Pulmonary artery endothelial cell (primary cell): ENCODE measurements around the gene DTX1. TPM values are rescaled to one million over a fixed set of nuclear protein-coding genes. Genes with fewer than 3 reads are reported as not detected.

ENCODE experiments used
- DNase-seq: peaks from one replicate; pipeline ENCODE4 v3.0.0-alpha.2; 2011; ENCODE audit warnings: low read depth, low spot score
- total RNA-seq: library from RNA; depleted of rRNA; stranded (reverse); fragments of >200 nt; gene quantifications from 2 replicates; pipeline ENCODE4 v1.2.3, GENCODE V29; 2014

The DTX1 gene
- not detected in 2 replicates for total RNA-seq

DNA sequence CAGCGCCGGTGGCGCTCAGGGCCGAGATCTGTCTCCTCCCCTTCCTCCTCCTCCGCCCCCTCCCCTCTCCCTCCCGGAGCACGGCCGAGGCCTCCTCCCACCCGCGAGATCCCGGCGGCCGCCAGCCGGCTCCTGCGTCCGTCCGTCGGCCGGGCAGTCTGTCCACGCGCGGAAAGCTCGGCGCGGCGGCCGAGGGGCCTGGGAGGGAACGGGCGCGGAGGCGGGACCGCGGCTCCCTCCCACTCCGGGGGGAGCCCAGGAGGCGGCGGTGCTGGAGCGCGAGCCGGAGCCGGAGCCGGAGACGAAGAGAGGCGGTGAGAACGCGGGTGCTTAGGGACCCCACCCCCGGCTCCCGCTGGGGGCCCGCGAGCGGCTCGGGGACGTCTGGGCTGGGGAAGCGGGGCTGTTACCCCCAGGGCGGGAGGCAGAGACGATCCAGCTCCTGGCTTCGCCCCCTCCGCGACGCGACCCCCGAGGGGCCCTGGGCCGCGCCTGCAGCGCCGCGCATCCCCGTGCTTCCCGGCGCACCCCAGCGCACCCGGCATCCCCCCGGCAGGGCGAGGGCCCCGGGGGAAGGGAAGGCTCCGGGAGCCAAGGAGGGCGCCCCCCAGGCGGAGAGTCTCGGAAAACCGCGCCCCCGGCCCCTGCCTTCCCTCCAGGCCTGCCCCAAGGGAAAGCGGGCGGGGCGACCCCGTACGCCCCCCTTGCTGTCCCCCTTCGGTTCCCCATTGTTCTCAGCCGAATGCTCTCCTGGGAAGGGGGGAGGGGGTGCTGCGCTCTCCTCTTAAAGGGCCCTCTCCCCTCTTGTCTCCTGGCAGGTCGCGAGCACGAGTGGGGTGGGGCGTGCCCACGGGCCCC lies at the start of gene DTX1:
Gene DTX1 (plus strand): TSS at position 100 of the 858 bp plus-strand sequence. CDS start 1,463 bp downstream, outside the sequence.
- DNase-seq = no peak

- peak; percentile 41 for DNase-seq
Observed at GRCh38 chr12:113007166-113007565, 49.4 kb upstream of the DTX1 start.

GRCh38 chr12:113010701-113011100 lies 45.8 kb upstream of the DTX1 start:
- DNase-seq = peak; percentile 27

GRCh38 chr12:113014565-113014964 lies 42.0 kb upstream of the DTX1 start:
- no peak for DNase-seq

GRCh38 chr12:113016796-113017195 lies 39.7 kb upstream of the DTX1 start:
- DNase-seq = no peak

- peak; percentile 46 for DNase-seq
Observed at GRCh38 chr12:113019025-113019424, 37.5 kb upstream of the DTX1 start.

DNA sequence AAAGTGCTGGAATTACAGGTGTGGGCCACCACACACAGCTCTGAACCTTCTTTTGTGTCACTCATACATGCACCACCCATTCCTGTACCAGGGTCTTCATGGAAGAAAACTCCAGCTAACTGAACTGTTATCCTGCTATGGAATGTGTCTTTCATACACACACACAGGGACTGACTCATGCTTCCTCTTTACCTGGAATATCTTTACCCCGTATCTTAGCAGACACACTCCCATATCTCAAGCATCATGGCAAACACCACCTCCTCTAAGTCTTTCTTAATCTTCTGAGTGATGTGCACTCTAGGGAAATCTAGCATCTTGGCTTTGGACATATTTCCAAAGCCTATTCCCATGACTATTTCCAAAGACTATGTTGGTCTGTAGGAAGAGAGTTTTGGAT lies 35.0 kb upstream of the DTX1 start:
- no peak for DNase-seq

DNA sequence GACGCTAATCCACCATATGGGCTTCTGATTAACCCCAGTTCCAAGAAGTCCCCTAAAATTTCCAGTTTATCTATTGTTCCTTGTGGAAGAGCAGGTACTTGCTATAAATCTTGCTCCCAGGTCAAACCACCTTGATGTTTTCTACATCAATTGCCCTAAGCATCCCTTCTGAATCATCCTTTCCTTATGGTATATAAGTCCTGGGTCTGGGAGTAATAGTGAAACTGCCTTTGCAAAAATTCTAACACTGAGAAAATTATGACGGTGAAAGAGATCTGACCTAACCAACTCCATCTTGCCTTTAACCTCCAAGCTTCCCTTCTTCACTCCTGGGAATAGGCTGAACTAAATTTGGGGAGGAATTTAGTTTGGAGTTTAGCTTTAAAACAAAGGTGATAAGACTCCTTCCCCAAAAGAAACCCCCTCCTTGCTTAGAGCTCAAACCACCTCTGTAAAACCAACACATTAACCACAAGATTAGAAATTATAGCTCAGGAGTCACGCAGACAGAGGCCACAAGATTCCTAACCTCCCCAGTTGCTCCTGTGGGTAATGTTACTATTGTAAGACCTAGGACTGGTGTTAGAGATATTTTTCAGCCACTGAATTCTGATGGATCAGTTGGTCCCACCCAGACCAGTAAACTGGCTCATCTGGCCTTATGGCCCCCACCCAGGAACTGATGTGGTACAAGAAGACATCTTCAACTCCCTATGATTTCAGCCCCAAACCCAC lies 33.8 kb upstream of the DTX1 start:
- no peak for DNase-seq

DNA sequence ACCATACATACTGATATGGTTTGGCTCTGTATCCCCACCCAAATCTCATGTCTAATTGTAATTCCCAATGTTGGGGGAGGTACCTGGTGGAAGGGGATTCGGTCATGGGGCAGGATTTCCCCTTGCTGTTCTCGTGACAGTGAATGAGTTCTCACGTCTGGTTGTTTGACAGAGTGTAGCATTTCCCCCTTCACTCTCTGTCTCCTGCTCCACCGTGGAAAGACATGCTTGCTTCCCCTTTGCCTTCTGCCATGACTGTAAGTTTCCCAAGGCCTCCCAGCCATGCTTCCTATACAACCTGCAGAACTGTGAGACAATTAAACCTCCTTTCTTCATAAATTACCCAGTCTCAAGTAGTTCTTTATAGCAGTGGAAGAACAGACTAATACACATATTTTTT lies 28.8 kb upstream of the DTX1 start:
- DNase-seq = no peak

DNA sequence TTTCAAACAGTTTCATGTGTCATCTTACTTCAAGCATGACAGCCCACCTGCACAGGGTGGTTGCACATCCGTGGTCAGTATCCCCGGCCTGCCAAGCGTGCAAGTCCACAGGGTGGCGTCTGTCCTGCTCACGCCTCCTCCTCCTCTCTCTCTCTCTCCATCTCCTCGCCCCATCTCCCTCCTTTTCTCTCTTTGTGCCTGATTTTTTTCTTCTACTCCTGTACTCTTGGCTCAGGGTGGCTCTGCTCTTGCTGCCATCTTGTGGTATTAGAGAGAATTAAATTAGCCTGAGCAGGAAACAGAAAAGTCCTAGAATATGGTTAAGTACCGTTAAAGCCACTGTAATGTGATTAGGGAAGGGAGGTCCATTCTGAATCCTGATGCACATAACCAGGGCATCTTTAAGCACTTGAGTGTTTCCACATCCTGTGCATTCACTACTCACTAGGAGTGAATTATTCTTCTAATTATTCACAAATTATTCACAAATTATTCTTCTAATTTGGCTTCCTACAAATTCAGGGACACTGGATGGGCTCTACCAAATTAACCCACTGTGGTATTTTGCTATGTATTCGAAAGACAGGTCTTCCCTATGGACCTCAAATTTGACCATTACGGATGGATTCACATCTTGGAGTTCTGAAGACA lies 25.5 kb upstream of the DTX1 start:
- no peak for DNase-seq

- no peak for DNase-seq
Observed at GRCh38 chr12:113039911-113040445, 16.6 kb upstream of the DTX1 start.

DNA sequence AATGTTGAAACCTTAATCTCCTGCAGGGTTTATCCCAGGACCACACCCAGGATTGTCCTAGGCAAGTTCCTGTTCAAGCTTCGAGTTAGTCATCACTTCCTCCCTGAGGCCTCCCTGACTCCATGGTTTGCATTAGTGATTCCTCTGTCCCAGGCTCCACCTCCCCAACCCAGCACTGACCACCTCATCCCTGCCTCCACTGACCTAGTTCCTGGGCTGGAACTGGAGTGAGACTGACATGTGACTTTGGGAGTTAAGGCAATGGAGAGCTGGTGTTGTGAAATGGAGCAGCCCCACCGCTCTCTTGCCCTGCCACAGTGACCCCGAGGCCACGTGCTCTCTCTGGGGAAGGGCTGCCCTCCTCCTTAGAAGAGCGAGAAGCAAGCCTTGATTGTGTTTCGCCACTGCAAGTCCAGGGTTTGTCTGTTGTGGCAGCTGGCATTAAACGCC lies 15.8 kb upstream of the DTX1 start:
- peak; percentile 48 for DNase-seq

DNA sequence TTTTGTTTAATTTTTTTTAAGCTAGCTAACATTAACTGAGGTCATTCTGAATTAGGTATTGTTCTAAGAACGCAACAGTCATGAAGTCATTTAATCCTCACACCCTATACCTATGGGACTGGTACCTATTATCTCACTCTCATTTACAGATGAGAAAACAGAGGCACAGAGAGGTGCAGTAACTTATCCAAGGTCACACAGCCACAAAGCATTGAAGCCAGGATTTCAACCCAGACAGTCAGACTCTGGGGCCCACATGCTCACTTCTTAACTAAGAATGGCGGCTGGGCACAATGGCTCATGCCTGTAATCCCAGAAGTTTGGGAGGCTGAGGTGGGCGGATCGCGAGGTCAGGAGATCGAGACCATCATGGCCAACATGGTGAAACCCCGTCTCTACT lies 15.0 kb upstream of the DTX1 start:
- DNase-seq = no peak

GRCh38 chr12:113043240-113043639 lies 13.3 kb upstream of the DTX1 start:
- no peak for DNase-seq

- no peak for DNase-seq
Observed at GRCh38 chr12:113044516-113044915, 12.0 kb upstream of the DTX1 start.

DNA sequence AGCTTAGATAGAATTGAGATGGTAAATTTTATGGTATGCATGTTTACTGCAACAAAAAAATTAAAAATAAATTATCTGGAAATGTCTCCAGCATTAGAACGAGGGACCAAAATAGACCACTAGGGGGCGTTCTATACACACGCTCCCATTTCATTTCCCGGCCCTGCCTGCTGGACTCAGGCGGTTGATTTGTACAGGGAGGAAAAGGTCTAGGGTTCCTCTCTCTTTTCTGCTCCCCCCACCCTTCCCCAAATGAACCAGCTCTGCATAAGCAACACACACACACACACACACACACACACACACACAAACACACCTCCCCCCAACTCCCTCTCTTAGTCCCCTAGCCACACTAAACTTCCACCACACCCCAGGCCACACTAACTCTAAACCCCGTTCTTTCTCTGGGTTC lies 7.8 kb upstream of the DTX1 start:
- DNase-seq = peak; percentile 13

DNA sequence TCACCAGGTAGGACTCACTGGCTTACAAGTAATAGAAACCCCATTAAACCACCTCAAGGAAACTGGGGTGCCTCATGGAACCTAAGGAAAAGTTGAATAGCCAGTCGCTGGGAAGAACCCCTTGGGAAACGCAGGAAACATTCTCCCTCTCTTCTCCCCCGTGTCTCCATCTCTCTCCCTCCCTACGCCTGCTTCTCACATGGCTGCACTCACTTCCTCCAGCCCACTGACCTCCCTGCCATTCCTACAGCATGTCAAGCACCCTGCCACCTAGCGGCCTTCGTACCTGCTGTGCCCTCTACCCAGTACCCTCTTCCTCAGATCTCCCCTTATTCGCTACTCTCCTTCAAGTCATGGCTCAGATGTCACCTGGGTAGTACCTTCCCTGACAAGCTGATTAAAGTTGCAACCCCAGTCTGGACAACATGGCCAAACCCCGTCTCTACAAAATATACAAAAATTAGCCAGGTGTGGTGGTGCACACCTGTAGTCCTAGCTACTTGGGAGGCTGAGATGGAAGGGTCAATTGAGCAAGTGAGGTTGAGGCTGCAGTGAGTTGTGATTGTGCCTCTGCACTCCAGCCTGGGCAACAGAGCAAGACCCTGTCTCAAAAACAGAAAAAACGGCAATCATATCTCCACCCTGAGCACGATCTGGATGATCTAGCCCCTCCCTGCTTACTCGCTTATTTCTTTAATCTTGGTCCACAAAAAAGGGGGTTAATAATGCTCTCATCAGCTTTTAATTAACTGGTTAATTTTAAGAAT lies 6.4 kb upstream of the DTX1 start:
- no peak for DNase-seq

- no peak for DNase-seq
Observed at GRCh38 chr12:113050795-113051194, 5.7 kb upstream of the DTX1 start.

DNA sequence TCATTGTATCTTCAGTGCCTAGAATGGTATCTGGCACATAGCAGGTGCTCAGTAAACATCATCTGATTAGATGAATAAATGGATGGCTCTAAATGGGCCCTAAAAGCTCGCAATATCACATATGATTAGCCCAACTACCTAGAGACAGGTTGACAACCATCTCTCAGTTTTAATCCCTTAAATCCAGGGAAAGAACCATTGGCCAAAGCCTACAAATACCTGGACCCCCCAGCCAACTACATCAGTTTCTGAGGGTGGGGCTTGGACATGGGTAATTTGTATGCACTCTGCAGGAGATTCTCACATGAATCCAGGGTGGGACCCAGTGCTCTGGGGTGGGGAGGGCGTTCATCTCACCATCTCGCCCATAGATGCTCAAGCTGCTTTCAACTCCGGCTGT lies 4.8 kb upstream of the DTX1 start:
- no peak for DNase-seq

DNA sequence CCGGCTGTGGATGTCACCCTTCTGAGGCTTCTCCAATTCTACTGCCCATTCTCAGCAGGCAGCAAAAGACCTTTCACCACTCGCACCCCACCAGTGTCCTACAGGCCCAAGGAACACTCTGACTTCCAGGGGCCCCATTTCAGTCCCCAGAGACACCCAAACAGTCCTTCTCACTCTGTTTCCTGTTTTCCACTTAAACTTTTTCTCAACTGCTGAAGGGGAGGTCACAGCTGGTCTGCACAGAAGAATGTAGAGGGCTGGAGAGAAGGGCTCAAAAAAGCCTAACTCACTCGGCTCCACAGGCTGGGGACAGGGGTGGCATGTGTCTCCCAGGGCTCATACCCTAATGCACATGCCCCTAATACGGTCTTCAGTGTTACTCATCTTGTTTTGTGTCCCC lies 4.2 kb upstream of the DTX1 start:
- no peak for DNase-seq

GRCh38 chr12:113054948-113055486 lies 1.5 kb upstream of the DTX1 start:
- no peak for DNase-seq
